Raji (cell line): ENCODE results near the gene KCNJ1.

ENCODE experiments used
- POLR2A ChIP-seq: IDR thresholded peaks from 2 replicates; pipeline ENCODE4 v1.6.1; 2011; ENCODE audit warnings: low read depth, low read length, control low read depth; ENCODE audit not compliant: insufficient read depth

Gene KCNJ1

GRCh38 chr11:128874427-128874826 is 7.3 kb upstream of the KCNJ1 start:
- TF ChIP-seq POLR2A = no peak

GRCh38 chr11:128872594-128872993 is 5.5 kb upstream of the KCNJ1 start:
- TF ChIP-seq POLR2A = no peak

- TF ChIP-seq POLR2A = no peak
Observed at GRCh38 chr11:128872094-128872493, 5.0 kb upstream of the KCNJ1 start.

DNA sequence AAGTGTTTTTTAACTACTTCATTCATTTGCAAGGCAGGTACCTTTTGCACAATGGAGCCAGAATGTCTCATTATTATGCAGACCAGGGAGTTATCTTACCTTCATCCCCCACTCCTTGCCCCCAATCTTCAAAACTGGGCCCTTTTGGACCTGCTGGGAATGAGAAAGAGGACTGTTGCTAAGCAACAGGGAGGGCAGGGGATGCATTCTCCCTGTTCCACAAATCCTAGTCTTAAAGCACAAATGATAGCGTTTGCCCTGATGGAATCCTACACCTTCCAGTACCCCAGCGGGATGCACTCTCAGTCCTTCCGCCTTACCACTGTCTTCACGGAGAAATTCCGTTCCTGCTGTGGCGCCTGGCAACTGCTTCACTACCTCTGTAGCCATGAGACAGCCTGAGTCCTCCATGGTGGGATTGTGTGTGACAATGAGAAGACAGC is 4.1 kb upstream of the KCNJ1 start:
- no peak for TF ChIP-seq POLR2A

GRCh38 chr11:128868841-128869671 is 2.0 kb upstream of the KCNJ1 start:
- no peak for TF ChIP-seq POLR2A

GRCh38 chr11:128865490-128865889 is 1.6 kb downstream of the KCNJ1 start:
- no peak for TF ChIP-seq POLR2A

- TF ChIP-seq POLR2A = no peak
Observed at GRCh38 chr11:128862908-128863660, 4.0 kb downstream of the KCNJ1 start.

DNA sequence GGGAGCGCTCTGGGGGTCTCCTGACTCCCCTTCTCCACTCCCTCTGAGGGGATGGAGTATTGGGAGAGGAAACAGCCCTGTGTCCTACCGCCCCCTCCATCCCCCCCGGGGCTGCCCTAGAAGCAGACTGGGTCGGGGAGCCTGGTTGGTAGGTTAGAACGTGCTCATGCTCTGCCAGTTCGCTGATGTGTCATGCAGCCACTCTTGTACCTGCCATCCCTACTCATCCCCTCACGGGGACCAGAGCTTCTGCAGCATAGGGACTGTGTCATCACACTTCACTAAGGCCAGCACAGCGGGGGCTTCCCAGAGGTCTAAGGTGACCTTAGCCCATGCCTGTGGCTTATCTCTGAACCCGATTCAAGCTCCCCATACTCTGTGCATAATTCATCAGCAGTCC is 4.7 kb downstream of the KCNJ1 start:
- no peak for TF ChIP-seq POLR2A

- TF ChIP-seq POLR2A = no peak
Observed at GRCh38 chr11:128860571-128861361, 6.3 kb downstream of the KCNJ1 start.

DNA sequence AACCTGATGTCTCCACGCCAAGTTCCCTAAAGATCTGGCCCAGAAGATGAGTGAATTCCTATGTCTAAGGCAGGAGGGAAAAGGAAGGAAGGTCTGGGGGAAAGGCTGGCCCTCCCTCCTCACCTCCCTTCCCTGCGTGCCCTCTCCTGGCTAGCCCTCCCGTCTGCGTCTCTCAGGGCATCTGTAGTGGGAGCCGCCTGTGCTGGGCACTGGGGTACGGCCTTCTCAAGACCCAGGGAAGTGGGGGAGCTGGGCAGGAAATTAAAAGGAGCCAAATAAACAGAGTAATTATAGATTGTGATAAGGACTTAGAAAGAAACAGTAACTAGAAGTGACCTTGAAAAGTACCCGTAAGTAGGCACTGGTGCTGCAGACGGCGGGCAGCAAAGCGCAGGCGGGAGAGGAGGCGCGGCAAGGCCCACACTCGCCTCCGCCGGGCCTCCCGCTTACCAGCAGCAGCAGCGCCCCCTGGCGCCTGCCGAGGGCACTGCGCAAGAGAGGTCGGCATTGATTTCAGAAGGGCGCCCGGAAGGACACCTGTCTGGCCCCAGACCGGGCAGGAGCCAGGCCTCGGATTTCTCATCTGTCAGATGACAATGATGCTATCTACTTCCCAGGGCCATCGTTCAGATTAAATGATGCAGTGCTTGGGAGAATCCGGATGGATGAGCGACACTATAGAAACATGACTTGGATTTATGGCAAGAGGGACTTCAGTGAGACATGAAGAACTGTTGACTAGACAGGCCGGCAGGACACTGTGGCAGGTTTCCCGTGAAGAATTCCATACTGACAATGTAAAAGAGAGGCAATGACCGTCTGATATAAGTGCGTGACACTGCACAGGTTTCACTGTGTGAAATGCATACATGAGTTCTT is 7.3 kb downstream of the KCNJ1 start:
- TF ChIP-seq POLR2A = no peak

- TF ChIP-seq POLR2A = no peak
Observed at GRCh38 chr11:128857341-128857740, 9.8 kb downstream of the KCNJ1 start.

DNA sequence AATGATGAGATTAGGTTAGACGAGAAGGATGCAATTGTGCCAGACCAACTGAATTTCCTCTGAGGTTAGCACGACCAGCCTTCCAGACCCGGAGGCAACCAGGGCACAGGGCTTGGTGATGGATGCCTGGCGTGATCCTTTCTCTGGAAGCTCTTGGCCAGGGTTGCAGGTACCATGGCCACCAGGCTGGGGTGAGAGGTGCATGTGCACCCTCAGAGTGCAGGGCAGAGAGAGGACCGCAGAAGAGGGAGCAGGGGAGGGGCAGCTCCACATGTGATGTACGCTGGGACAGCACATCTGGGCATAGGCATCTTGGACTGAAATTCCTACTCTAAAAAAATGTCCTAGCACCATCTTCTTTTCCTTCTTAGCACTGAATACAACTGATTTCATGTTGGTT is 10.9 kb downstream of the KCNJ1 start:
- no peak for TF ChIP-seq POLR2A

DNA sequence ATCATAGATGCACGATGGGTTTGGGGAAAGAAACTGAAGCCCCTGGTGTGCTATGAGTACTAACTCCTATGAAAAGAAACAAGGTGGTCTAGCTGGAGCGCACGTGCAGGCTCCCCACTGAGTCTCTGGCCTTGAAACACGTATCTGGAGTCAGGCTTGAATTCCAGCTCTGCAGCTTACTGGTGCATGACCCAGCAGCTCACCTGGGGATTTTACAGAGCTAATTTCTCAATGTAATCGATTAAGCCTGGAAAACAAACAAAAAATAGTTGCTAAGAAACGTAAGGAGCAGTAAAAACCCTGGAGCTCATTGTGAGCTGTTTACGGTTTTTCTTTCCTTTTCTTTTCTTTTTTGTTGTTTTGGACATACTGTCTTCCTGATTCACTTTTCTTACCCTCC is 12.3 kb downstream of the KCNJ1 start:
- TF ChIP-seq POLR2A = no peak

GRCh38 chr11:128853559-128853958 is 13.5 kb downstream of the KCNJ1 start:
- TF ChIP-seq POLR2A = no peak
